ENCODE data around the gene SP7.
A peak's percentile ranks its signal among the peaks of the same experiment; 100 is the strongest.
"Not testable (repeated sequence)": the region's sequence is repeated elsewhere in the genome, so short reads cannot be mapped to it uniquely, and the experiment has no call there.

The SP7 gene

GRCh38 chr12:53336181-53336681 is at the start of gene SP7:
Gene SP7, minus strand, starts transcription at chr12:53336354. Its CDS starts 708 bp downstream, at chr12:53335646.
- no peak for DNase-seq

DNA sequence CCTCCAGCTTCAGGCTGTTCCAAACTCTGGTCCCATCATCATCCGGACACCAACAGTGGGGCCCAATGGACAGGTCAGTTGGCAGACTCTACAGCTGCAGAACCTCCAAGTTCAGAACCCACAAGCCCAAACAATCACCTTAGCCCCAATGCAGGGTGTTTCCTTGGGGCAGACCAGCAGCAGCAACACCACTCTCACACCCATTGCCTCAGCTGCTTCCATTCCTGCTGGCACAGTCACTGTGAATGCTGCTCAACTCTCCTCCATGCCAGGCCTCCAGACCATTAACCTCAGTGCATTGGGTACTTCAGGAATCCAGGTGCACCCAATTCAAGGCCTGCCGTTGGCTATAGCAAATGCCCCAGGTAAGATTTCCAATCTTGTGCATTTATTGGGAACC is 47.1 kb upstream of the SP7 start:
- DNase-seq = no peak

DNA sequence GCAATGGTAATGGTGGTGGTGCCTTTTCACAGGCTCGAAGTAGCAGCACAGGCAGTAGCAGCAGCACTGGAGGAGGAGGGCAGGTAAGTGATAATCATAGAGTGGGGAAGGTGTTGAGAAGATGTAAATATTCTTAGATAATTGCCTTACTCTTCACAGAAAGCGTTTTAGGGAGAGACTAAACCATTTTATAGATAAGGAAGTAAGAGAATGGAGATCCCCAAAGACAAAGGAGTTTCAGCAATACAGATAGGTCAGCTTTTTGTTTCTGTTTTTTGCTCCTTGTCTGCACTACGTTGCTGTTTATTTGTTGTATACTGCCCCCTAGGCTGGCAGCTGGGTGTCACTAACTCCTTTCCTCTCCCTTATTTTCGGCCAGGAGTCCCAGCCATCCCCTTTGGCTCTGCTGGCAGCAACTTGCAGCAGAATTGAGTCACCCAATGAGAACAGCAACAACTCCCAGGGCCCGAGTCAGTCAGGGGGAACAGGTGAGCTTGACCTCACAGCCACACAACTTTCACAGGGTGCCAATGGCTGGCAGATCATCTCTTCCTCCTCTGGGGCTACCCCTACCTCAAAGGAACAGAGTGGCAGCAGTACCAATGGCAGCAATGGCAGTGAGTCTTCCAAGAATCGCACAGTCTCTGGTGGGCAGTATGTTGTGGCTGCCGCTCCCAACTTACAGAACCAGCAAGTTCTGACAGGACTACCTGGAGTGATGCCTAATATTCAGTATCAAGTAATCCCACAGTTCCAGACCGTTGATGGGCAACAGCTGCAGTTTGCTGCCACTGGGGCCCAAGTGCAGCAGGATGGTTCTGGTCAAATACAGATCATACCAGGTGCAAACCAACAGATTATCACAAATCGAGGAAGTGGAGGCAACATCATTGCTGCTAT is 45.8 kb upstream of the SP7 start:
- no peak for DNase-seq

GRCh38 chr12:53380794-53381730 is 44.9 kb upstream of the SP7 start:
- no peak for DNase-seq

GRCh38 chr12:53380104-53380793 is 44.1 kb upstream of the SP7 start, which contains the start of gene SP1:
Gene SP1, plus strand, starts transcription at chr12:53380176. Its CDS starts 116 bp downstream, at chr12:53380292.
- DNase-seq = peak; percentile 84

- peak; percentile 100 for DNase-seq
Measured at GRCh38 chr12:53379389-53380103, 43.4 kb upstream of the SP7 start.

DNA sequence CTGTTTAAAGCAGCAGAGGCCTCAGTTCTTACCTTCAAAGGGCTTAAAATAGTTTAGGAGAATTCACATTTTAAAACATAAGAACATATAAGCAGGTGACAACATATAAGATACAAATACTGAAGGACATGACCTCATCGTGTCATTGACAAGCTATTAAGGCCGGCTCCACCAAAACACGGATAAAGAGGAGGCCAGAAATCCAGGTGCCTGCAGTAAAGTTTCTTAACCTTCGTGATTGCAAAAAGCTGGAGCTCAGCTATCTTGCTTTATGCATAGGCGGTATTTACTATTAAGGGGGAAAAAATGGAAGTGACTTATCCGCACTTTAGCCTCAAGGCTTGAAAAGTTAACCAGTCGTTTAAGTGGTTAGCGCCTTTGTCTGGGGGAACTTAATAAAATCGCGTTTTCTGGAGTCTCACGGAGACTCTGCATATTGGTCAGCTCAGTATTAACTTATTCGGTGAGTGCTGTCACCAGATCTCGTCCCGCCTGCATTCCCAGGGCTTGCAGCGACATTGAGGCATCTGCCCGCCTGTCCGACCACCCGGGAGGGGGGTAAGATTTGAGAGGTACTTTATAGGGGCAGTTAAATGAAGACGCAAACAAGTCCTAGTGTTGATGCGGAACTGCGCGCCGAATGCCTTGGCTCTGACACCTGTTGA is 42.7 kb upstream of the SP7 start:
- DNase-seq = no peak

DNA sequence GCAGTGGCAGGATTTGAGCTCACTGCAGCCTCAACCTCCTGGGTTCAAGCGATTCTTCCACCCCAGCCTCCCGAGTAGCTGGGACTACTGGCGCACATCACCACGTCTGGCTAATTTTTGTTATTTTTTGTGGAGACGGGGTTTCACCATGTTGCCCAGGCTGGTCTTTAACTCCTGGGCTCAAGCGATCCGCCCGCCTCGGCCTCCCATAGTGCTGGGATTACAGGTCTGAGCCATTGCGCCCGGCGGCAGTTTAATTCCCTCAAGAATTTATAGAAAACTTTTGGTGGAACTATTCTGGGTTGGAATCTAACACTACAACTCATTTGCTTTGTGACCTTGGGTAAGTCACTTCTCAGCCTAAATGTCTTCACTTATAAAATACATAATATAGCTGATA is 42.1 kb upstream of the SP7 start:
- DNase-seq = no peak

DNA sequence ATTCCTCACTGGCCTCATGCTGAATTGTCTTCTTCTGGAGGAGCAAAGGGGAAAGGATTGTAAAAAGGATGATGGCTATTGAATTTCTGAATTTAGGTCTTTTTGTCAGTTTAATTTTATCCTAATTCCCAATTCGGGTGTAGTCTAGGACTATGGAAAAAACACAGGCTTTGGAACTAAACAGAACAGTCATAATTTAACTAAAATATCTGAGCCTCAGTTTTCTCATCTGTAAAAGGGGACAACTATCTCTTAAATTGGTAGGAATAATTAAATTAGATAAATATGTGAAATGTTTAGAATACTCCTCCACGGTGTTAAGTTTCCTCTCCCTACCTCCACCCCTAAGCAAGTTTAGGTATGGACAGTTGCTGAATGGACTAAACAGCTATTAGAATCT is 40.6 kb upstream of the SP7 start:
- no peak for DNase-seq

DNA sequence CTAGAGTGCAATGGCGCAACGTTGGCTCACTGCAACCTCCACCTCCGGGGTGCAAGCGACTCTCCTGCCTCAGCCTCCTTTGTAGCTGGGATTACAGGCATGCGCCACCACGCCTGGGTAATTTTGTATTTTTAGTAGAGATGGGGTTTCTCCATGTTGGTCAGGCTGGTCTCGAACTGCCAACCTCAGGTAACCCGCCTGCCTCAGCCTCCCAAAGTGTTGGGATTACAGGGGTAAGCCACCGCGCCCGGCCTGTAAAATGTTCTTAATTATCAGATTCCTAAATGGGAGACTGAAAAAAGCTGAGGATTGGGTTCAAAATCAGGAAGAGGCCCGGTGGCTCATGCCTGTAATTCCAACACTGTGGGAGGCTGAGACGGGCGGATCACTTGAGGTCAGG is 38.1 kb upstream of the SP7 start:
- not testable (repeated sequence) for DNase-seq

DNA sequence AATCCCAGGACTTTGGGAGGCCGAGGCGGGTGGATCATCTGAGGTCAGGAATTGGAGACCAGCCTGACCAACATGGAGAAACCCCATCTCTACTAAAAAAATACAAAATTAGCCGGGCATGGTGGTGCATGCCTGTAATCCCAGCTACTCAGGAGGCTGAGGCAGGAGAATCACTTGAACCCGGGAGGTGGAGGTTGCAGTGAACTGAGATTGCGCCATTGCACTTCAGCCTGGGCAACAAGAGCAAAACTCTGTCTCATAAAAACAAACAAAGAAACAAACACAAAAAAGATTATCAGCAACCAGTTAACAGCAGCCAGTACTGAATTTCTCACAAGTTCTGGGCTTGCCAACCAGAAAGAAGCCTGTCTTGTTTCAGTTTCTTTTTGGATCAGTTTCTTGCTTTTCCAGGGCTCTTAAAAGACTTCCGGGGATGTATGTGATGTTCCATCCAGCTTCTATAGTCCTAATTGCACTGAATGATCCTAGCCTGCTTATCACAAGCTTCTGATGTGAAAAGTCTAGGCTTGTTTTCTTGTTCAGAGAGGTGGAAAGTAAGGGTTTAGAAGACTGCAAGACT is 37.5 kb upstream of the SP7 start:
- DNase-seq = not testable (repeated sequence)

DNA sequence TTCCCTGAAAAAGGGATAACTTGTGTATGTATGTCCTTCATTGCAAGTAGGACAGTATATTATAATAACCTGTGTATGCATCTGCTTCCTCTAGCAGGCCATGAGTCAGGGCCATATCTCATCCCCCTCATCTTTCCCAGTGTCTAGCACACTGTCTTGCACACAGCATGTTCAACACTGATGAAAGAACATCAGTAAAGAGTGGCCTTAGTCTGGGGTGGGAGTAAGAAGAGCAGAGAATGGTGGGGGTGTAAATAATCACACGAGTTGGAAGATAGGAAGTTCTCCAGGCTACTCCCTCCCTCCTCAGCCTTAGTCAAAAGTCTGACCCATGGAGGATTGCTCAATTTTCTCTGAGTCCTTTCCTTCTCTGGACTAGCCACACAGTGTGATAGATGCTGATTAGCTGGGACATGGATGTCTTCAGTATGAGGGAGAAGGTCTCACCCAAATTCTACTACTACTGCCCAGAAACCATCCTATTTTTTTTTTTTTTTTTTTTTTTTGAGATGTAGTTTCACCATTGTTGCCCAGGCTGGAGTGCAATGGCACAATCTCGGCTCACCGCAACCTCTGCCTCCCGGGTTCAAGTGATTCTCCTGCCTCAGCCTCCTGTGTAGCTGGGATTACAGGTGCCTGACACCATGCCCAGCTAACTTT is 29.2 kb upstream of the SP7 start:
- no peak for DNase-seq

GRCh38 chr12:53361638-53362037 is 25.5 kb upstream of the SP7 start:
- not testable (repeated sequence) for DNase-seq

DNA sequence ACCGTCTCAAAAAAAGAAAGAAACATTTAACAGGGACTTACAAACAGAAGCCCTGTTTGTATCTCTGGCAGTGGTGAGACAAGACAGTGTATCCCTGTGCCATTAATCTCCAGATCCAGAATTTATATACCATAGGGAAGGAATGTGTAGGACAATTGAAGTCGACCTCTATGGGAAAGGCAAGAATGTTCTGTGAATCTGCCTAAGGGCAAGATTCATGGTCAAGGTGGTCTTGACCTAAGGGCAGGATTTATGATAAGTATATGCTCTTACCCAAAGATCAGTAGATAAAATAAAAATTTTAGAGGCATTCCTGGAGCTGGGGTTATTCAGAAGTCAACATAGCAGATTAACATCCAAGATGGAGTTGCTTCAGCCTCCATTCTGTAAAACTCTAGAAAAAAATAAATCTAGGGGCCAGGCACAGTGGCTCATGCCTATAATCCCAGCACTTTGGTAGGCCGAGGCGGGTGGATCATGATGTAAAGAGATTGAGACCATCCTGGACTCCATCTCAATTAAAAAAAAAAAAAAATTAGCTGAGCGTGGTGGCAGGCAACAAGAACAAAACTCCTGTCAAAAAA is 22.8 kb upstream of the SP7 start:
- no peak for DNase-seq

GRCh38 chr12:53355121-53355520 is 19.0 kb upstream of the SP7 start:
- DNase-seq = no peak

DNA sequence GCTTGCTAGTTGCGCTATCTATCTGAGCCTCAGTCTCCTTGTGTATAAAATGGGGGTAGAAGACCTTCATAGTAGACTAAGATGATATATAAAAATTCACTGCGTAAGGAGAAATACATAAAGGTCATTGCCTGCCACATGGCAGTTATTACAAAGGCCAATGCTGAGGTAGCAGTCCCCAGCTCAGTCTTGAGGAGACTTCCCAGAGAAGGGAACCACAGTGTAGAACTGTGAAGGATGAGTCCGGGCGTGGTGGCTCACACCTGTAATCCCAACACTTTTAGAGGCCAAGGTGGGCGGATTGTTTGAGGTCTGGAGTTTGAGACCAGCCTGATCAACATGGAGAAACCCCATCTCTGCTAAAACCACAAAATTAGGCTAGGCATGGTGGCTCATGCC is 17.1 kb upstream of the SP7 start:
- DNase-seq = no peak

- peak; percentile 50 for DNase-seq
Measured at GRCh38 chr12:53352331-53353256, 16.4 kb upstream of the SP7 start.

DNA sequence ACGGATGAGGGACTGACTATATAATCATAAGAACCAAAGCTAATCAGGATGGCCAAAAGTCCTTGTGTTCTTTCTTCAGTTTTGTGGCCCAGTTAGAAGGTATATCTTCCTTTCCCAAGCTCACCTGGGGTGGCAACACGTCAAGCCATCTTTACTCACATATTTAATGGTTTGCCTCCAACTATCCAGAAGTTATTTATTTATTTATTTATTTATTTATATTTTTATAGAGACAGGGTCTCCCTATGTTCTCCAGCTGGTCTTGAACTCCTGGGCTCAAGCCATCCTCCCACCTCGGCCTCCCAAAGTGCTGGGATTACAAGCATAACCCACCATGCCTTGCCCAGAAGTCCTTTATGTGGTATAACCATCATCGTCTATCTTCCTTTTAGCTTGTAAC is 11.8 kb upstream of the SP7 start:
- DNase-seq = no peak

GRCh38 chr12:53346491-53346890 is 10.3 kb upstream of the SP7 start:
- DNase-seq = no peak

Data from NCI-H446 treated with DMSO at 0.1 percent for 48 hours (cell line).